CD4-positive, alpha-beta T cell treated with Interleukin-6 at 100 ng/mL for 8 hours (primary cell): ENCODE data around the gene ADAMTSL5.

Source experiments
- DNase-seq: peaks from one replicate; pipeline ENCODE4 v3.0.0-alpha.2; 2020; ENCODE audit warnings: mixed read lengths, low spot score

The ADAMTSL5 gene

DNA sequence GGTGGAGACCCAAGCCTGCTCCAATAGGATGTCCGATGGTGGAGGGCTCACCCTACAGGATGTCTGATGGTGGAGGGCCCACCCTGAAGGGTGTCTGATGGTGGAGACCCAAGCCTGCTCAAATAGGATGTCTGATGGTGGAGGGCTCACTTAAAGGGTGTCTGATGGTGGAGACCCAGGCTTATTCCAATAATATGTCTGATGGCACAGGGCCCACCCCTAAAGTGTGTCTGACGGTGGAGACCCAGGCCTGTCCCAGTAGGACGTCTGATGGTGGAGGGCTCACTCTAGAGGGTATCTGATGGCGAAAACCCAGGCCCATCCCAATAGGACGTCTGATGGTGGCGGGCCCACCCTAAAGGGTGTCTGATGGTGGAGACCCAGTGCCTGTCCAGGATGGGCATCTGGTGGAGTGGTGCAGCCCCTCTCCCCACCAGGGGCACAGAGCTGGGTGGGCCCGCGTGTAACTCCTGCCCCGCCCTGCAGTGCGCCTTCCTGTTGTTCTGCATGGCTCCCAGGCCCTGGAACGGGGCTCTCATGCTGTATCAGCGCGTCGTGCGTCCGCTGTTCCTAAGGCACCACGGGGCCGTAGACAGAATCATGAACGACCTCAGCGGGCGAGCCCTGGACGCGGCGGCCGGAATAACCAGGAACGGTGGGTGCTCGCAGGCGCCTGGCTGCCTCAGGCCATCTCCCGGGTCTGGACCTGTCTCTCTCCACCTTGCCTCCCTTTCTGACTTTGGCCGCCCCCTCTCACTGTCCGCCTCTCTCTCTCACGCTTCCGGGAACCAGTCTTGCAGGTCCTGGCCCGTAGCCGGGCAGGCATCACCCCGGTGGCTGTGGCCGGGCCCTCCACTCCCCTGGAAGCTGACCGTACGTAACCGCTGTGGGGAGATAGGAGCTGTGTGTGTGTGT lies 16.8 kb downstream of the ADAMTSL5 start:
- DNase-seq = no peak

DNA sequence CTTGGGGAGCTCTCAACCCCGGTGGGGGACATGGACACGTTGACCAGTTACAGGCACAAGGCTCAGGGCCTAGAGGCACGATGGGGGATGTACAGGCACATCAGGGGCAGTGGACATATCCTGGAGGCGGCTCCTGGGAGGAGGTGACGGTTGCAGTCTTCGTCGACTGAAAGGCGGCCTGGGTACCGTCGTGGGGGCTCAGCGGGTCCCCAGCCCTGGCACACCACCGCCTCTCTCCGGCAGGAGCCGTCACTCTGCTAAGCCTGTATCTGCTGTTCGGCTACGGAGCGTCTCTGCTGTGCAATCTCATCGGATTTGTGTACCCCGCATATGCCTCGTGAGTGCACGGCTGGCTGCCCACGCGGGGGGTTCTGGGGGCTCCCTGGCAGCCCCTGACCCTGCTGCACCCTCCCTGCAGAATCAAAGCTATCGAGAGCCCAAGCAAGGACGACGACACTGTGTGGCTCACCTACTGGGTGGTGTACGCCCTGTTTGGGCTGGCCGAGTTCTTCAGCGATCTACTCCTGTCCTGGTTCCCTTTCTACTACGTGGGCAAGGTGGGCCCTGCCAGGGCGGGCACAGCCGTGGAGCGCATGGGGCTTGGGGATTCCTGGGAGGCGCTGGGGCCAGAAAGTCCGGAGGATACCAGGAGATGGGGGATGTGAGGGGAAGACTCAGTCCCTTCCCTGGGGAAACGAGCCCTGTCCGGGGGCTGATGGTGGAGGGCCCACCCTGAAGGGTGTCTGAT lies 17.6 kb downstream of the ADAMTSL5 start:
- no peak for DNase-seq

DNA sequence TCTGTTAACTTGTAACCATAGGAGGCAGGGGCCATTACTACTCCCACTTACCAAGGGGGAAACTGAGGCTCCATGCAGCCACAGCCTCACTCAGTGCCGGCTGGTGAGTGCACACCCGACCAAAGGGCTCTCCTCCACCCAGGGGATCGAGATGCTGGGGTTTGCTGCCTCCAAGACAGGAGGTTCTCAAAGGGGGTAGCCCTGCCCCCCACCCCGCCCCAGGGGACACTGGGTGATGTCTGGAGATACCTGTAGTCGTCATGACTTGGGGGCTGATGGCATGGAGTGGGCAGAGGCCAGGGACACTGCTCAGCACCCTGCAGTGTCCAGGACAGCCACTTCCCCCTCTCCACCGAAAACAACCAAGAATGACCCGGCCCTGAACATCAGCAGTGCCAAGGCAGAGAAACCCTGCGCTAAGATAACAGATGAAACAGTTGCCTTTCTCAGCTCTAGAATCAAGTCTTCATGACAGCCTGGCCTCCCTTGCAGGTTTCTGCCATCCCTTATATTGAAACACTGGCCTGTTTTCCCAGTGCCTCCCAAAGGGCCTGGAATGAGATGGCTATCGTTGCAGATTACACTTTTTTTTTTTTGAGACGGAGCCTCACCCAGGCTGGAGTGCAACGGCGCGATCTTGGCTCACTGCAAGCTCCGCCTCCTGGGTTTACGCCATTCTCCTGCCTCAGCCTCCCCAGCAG lies 18.6 kb downstream of the ADAMTSL5 start:
- no peak for DNase-seq

DNA sequence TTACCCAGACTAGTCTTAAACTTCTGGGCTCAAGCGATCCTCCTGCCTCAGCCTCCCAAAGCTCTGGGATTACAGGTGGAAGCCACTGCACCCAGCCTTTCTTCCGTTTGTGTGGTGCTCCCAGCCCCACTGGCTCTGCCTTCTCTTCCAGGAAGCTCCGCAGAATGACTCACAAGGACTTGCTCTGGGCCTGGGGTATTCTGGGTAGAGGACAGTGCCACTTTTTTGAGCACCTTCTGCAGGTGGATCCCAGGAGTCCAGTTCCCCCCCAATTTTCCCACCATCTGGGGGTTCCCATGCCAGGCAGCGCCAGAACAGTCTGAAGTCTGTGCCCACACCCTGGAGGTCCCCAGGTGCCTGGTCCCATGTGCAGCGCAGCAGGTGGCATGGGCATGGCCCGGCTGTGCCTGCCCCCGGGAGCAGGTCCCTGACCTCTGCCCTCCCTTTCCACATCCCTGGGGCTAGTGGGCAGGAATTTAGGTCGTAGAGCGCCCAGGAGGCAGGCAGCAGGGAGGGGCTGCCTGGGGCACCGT lies 20.3 kb downstream of the ADAMTSL5 start:
- no peak for DNase-seq

DNA sequence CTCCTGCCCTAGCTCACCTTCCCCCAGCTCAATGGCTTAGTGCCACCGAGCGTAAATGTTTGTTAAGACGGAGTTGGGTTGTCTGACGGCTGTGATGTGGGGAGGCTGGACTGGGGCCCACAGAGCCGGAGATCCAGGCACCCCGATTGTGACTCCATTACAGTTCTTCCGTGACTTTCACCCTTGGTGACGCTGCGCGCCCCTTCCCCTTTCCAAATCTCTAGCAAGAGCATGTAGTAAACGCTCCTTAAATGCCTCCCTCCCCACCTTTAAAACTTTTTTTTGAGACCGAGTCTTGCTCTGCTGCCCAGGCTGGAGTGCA lies 21.0 kb downstream of the ADAMTSL5 start:
- DNase-seq = no peak

DNA sequence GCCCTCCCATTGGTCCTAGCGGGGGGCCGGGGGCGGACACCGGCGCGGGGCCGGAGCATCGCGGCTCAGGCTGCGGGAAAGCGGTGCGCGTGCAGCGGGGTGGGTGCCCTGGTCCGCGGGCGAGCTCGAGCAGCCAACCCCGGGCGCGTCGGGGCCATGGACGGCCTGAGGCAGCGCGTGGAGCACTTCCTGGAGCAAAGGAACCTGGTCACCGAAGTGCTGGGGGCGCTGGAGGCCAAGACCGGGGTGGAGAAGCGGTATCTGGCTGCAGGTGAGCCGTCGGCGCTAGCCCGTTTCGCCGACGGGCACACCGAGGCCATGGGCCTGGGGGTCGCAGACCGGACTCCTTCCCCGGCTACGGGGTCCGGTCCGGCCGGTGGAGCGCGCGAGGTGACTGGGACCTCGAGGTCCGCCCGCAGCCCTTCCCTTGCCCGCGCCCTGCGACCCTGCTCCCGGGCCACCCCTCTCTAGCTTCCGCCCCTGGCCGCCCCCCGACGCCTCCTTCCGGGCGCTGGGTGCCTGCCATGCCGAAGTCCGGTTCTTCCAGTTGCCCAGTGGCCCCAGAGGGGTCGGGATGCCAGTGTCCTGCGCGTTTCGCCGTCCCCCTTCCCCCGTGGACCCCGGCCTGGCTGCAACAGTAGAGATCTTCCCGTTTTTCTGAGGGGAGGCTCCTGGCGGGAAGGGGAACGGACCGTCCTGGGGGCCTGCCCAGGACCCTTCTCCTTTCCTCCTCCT lies 21.5 kb downstream of the ADAMTSL5 start, which contains the start of gene REEP6:
Gene REEP6, plus strand, starts transcription at position 68 of the 735 bp plus-strand sequence. Its CDS starts 89 bp downstream, at position 157.
- DNase-seq = no peak

DNA sequence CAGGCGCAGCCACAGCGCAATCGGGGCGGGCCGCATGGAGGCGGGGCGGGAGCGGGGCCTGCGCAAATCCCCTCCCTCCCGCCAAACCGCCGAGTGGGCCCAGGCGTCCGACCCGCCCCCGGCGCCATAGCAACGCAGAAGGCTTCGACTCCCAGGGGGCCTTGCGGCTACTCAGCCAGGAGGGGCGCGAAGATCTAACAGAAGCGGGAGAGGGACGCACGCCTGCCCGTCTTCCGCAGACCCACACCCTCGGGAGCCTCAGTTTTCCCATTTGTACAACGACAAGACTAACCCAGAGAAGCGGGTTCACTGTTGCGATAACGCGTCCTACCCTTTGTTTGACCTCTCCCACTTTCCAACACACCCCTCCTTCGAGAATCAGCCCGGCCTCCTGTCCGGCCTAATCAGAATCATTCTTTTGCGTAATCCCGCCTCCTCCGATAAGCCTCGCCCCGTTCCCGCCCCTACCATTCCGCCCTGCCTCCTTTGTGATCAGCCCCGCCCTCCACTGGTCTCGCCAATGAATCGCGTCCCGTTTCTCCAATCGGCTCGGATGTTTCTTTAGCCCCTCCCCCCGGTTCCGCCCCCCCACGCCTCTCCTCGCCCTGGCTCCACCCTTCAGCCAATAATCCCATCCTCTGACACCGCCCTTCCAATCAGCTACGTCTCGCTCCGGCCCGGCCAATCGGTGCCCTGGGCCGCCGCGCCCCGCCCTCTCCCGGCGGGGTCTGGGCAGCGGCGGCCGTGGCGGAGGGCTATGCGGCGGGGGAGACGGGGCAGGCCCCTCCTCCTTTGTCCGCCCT lies 22.3 kb downstream of the ADAMTSL5 start, which contains the start of gene PCSK4:
Gene PCSK4, minus strand, starts transcription at position 40 of the 803 bp plus-strand sequence. Its CDS starts 4 bp downstream, at position 36.
- peak; percentile 98 for DNase-seq

DNA sequence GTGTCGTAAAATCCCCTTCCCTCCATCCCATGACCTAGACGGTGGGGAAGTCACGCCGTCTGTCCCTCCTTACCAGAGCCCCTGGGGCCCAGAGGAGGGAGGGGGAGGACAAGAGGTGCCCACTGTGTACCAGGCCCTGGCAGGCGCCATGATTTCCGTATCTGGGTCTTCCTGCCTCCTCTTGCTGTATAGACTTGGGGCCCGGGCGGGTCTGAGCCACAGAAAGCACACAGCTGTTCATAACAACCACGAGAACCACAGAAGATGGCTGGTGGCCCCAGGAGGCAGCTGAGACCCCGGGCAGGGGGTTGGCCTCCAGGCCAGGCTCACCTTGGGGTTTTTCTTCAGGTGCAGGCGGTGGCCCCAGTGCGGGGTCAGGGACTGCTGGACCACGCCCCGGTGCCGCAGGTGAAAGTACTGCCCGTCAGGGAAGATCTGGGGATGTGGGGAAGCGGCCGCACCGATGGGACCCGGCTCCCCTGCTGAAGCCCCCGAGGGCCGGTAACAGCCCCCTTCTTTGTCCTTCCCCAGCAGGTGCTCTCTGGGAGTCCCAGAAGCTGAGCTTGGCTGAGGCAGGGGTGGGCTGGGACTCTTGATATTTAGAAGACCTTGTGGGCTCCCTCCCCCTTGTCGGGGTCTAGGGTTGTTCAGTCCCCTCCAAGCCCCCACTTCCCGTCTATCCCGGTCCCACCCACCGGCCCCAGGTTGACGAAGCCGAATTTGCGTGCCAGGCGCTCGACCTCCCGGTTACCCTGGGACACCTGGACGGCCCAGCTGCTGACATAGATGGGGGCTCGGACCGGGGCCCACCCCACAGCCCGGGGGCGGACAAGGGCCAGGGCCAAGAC lies 23.1 kb downstream of the ADAMTSL5 start:
- no peak for DNase-seq

DNA sequence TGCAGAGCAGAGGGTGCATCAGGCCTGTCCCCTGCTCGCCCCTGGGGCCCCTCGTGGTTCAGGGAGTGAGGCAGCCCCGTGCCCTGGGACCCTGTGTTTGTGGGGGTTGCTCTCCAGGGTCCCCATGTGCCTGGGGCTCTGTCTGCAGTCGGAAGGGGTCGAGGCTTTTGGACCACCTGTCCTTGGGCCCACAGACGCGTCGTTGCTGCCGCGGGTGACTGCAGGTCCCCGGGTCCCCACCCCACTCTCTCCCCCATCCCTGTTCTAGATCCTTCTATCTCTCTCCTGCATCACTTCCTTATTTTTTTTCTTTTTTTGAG lies 24.6 kb downstream of the ADAMTSL5 start:
- DNase-seq = no peak

DNA sequence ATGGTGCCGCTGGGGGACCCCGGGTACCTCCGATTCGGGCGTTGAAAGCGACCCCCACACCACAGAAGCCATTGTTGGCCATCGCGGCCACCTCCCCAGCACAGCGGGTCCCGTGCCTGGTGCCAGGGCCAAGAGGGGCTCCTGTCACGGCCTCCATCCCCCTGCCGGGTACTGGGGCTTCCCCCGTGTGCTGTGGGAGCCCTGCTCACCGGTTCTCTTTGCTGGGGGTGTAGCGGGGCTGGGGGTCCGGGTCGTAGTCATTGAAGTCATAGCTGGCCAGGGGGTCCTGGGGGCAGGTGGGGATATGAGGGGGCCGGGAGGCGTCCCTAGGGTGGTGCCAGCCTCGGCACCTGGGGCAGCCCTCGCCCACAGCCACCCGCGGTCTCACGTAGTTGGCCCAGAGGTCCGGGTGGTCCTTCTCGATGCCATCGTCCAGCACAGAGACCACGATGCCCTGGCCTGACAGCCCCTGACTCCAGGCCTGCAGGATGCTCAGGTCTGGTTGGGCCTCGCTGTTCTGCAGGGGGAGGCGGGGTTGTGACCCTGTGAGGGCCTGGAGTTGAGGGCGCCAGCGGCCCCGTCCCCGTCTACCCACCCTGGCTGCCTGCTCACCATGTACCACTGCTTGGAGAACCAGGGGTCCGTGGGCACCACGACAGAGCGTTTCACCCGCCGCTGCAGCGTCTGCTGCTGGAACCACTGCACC lies 25.1 kb downstream of the ADAMTSL5 start:
- DNase-seq = no peak

DNA sequence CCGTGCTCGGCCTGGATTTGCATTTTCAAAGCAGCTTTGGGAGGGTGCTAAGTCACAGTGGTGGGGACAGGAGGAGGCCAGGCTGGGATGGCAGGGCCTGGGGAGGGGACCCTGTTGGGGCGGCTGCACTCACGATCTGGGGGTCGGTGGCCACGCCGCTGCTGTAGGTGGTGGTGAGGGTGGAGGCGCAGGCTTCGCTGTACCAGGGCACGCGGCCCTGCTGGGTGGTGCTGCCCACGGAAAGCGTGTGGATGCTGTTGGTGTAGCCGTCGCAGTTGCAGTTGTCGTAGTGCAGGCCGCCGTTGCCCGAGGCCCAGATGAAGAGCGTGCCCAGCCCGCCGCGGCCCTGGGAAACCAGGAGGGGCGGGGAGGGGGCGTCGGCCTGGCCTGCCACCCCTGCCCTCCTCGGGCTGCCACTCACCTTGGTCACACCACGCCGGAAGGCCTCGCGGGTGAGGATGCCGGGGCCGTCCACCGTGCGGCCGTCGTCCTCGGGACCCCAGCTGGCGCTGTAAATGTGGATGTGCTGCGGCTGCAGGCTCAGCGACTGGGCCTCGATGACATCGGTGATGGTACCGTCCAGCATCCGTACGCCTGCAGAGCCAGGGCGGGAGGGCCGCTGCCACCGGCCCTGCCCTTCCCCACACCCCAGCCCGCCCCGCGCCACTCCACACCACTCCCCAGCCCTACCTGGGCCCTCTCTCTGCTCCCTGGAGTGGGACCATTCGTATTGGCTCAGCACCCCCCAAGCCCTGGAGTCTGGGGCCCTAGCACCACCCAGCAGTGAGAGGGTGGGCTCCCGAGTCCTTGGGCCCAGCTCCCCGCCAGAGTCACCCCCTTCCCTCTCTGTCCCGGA lies 25.9 kb downstream of the ADAMTSL5 start:
- DNase-seq = no peak

DNA sequence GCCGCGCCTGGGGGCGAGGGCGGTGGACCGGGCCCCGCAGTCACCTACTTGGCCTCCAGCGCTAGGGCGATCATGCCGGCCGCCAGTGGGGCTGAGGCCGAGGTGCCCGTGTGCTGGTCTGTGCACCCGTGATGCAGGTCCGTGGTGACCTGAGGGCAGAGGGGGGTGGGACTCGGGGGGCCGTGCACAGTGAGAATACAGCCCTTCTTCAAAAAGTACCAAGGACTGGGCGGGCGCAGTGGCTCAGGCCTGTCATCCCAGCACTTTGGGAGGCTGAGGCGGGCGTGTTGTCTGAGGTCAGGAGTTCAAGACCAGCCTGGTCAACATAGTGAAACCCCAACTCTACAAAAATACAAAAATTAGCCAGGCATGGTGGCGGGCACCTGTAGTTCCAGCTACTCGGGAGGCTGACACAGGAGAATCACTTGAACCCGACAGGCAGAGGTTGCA lies 28.8 kb downstream of the ADAMTSL5 start:
- DNase-seq = no peak

DNA sequence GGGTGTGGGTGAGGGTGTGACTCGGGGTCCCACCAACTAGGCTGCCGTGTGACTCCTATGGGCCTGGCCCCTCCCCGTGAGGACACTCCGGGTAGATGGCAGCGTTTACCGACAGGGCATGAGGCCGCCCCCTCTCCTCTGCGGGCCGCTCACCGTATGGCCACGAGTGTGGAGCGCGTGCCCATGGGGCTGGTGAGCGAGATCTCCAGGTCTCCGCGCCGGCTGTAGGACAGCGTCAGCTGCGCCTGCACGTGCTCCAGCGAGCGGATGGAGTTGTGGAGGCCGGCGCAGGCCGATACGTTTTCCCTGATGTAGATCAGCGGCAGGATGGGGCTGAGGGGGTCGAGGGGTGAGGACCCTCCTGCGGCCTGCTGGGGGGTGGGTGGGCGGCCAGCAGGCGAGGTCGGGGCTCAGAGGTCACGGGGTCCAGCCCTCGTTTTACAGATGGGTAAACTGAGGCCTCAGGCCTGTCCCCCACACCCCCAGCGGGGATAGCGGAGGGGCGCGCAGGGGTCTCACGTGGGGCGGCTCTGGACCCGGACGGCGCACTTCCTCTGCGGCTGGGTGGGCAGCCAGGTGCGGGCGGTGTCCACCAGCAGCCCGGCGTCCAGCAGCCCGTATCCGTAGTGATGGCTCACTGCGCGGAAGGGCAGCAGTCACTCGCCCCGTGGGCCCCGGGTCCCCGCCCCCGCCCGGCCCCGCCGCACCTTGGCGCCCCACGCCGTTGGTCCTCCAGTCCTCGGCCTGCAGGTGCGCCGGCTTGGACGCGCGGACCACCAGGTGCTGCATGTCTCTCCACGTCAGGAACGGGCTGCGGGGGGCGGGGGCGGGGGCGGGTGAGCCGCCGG lies 29.5 kb downstream of the ADAMTSL5 start:
- DNase-seq = no peak

DNA sequence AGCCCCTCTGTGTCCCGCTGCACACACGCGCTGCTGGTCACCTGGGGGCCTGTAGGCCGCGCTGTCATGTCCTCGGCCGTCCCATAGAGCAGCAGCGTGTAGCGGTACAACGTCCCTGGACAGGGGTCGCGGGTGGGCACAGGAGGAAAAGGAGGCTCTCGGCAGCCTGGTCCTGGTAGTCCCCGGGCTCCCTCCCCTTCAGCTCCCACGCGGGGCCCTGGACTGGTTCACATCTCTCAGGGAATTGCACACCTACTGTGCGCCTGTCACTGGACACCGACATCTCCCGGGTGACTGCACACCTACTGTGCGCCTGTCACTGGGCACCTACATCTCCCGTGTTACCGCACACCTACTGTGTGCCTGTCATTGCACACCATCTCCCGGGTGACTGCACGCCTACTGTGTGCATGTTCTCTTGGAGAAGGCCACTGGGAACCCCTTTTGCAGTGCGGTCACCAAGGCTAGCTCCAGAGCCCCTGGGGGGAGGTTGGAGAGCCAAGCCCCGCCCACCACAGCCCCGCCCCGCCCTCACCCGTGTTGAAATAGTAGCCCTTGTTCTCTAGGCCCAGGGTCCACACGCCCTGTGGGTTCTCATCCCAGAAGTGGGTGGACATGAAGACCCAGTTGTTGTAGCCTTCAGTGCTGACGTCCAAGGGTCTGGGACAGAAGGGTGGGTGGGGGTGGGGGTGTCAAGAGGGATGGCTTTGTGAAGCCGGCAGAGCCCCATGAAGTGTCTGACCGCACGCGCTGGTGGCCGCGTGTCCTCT lies 30.3 kb downstream of the ADAMTSL5 start:
- DNase-seq = no peak

DNA sequence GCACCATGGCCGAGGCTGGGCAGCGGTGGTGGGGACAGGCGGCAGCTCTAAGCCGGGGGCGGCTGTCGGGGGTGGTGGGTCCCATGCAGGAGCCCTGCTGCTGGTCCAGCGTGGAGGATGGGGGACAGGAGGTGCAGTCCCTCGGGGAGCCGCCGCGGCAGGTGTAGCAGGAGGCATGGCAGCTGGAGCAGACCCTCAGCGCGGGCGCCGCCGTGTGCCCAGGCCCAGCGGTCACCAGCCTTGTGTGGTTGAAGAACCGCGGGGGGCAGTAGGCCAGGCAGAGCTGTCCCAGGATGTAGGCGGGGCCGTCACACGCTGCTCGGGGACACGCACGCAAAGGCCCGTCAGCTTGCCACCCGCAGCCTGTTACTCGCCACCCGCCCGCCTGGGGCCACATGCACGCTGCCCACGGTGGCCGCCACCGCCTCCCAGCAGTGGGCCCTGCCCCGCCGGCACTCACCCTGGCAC lies 30.9 kb downstream of the ADAMTSL5 start:
- DNase-seq = no peak

DNA sequence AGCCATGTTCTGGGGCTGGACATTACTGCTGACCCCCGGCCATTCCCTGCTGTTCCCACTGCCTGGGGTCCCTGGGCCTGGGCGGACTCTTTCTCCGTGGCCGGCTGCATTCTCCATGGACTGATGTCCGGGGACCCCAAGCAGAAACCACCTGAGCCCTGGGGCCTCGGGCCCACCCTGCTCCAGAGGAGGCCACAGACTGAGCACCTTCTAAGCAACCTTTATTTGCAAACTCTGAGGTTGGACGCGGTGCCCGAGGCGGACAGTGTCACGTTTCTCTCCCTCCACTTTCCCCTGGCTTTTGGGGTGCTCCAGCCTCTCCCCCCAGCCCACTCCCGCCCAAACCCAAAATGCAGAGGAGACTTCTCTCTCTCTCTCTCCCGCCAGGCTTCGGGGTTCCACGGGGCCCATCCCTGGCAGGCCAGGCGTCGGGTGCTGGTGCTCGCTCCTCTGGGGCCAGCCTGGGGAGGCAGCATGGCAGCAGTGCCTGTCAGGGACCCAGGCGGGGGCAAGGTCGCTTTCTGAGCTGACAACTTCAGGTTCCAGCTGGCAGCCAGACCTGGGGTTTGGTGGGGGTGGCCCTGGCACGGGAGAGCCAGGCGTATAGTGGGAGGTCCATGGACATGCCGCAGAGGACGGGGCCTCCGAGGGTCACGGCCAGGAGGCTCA lies 31.5 kb downstream of the ADAMTSL5 start:
- DNase-seq = no peak
